ENCODE results near the gene PTGDR2.

The PTGDR2 gene

GRCh38 chr11:60858731-60859464 is 3.1 kb upstream of the PTGDR2 start:
- no peak for DNase-seq

- no peak for DNase-seq
Observed at GRCh38 chr11:60858236-60858635, 2.5 kb upstream of the PTGDR2 start.

- no peak for DNase-seq
Observed at GRCh38 chr11:60857378-60858232, 1.9 kb upstream of the PTGDR2 start.

- DNase-seq: no peak
Observed at GRCh38 chr11:60854847-60855725, 664 bp downstream of the PTGDR2 start.

GRCh38 chr11:60854140-60854846 is 1.5 kb downstream of the PTGDR2 start:
- DNase-seq: no peak

GRCh38 chr11:60852982-60853950 is 2.5 kb downstream of the PTGDR2 start:
- DNase-seq: no peak

GRCh38 chr11:60852117-60852981 is 3.4 kb downstream of the PTGDR2 start:
- DNase-seq: no peak

GRCh38 chr11:60851327-60852104 is 4.2 kb downstream of the PTGDR2 start:
- no peak for DNase-seq

GRCh38 chr11:60849641-60850520 is 5.9 kb downstream of the PTGDR2 start:
- DNase-seq: no peak

GRCh38 chr11:60848714-60849151 is 7.0 kb downstream of the PTGDR2 start:
- no peak for DNase-seq

- no peak for DNase-seq
Observed at GRCh38 chr11:60847896-60848295, 7.9 kb downstream of the PTGDR2 start.

- no peak for DNase-seq
Observed at GRCh38 chr11:60847281-60847680, 8.5 kb downstream of the PTGDR2 start.

- no peak for DNase-seq
Observed at GRCh38 chr11:60845338-60845737, 10.4 kb downstream of the PTGDR2 start.

- no peak for DNase-seq
Observed at GRCh38 chr11:60844870-60845221, 10.9 kb downstream of the PTGDR2 start.

GRCh38 chr11:60844045-60844869 is 11.5 kb downstream of the PTGDR2 start:
- no peak for DNase-seq

- DNase-seq: no peak
Observed at GRCh38 chr11:60842668-60843600, 12.8 kb downstream of the PTGDR2 start.
